Activated CD4-positive, alpha-beta T cell treated with anti-CD3 and anti-CD28 coated beads, Interleukin-2, Interleukin-4, amounts not matched to agents 100 ng/mL and 50 ng/mL, durations not matched to agents 16 hours and 8 hours (primary cell): ENCODE data around the gene SH3RF3.
"Not testable (repeated sequence)": the region's sequence is repeated elsewhere in the genome, so short reads cannot be mapped to it uniquely, and the experiment has no call there.

Experiments used
- DNase-seq: peaks from one replicate; pipeline ENCODE4 v3.0.0-alpha.2; 2020; ENCODE audit warnings: low spot score

The SH3RF3 gene

DNA sequence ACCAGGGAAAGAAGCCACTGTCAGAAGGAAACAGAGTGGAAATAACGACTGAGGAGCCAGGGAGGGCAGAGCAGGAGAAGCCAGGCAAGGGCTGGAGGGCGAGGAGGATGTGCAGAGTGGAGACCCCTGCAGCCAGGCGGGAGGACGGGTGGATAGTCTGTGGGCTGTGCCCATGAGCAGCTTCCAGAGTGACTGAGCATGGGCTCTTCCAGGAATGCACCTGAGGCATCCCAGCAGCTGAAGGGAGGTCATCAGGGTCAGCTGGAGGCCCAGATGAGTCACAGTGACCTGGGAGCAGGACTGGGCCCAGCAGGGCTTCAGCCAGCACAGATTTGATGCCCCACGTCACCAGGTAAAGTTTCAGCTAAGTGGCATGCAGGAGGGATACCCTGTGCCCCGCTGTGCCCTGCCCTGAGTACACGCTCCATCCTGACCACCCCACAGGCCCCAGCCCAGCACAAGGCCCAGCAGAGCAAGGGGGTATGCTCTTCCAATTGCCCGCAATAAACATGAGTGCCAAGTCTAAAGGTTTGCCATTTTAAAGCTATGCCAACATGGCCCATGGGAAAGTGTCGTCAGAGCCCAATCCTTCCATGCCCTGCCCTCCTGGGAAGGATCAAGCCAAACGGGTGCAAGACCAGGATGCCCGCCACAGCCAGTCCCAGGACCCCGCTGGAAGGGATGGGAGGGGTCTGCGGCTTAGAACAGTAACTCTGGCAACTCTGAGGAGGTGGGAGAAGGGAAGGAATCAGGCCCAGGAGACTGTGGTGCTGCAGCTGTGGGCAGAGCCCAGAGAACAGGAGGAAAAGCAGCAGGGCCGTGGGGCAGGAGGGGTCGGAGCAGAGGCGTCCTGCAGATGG, 399.1 kb downstream of the SH3RF3 start:
- DNase-seq, result no peak

DNA sequence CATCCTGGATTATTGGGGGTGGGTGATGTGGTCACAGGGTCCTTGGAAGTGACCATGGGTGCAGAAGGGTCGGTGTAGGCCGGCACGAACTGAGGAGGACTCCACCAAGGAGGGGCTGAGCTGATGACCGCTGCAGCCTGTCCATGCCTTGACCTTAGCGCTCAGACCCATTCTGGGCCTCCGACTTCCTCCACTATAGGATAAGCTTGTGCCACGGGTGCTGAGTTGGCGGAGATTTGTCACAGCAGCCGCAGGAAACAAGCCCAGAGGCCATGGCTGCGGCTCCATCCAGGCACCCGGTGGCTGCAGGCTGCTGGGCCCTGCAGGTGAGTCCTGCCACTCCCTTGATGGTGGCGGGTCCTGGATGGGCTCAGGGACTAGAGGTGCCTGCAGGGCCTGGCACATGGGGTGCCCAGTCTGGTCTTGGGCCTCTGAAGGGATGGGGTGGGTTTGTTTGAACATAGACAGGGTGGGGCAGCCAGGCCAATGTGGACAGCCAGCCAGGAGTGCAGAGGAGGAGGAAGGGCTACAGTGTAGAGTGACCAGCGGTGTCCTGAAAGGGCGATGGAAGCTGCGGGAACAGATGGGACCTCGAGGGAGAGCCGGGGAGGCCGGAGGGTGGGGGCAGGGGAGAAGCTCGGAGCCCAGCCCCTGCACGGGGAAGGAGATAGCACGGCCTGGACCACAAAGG, 400.0 kb downstream of the SH3RF3 start:
- no peak for DNase-seq

DNA sequence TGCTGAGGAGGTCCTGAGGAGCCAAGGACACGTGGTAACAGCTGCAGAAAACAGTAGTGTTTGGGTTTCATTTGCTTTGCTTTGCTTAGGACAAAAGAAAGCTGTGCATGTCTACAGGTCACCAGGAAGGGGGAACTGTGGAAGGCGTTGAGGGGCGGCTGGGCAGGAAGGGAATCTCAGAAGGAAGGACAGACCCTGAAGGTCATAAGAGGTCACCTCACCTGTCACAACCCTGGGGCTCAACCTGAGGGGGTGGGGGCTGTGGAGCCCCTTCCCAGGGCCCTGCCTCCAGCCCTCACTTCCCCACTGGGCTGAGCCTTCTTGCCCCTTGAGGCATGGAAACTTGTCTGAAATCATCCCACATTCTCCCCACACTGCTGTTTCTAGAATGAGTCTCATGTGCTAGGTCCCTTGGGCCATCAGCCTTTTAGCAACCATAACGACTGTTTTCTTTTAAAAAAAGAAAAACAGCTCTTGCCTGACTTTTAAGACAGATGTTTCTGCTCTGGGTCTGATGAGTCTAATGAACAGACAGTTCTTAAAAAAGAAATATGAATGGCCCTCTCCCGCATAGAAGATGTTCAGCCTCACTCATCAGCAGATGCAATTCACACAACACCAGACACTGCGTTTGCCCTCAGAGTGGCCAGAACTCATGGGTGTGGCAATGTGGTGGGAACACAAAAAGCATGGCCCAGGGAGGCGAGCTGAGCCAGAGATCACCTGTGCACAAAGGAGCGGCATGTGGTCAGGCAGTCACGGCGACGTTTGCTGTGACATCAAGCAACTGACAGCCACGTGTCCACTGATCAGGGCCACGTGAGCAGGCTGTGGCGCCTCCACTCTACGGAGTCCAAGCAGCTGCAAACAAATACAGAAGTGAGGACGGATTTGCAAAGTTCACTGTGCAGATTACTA, 400.8 kb downstream of the SH3RF3 start:
- no peak for DNase-seq

DNA sequence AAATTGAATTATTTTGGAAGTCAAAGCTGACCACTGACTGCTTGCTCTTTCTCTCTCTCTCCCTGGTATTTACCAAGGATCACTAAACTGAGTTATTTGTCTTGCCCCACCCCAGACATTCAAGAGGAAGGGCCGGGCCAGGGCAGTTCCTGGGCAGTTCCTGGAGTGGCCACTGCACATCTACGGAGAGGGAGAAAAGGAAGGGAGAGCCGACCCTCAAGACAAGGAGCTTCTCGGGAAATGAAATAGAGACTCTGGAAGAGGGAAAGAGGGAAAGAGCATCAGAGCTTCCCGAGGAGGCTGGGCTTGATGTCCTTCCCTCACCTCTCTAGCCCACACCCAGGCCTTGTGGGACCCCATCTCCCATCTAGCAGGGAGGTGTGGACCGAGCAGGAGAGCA, 401.7 kb downstream of the SH3RF3 start:
- no peak for DNase-seq

DNA sequence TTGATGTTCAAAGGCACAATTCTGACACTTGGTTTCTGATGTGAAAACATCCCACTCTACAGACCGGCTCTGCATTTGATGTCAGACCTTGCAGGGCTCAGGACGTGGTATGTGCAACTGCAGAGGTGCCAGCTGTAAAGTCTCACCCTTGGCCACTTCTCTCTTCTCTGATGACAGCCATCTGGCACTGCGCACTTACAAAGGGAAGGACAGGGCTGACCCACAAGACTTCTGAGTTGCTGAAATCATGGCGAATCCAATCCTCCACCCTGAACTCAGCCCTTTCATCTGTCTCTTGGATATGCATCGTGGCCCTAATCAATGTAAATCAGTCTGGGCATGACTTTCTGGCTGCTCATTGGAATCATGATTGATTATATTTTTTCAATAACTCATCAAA, 402.2 kb downstream of the SH3RF3 start:
- DNase-seq, result no peak

DNA sequence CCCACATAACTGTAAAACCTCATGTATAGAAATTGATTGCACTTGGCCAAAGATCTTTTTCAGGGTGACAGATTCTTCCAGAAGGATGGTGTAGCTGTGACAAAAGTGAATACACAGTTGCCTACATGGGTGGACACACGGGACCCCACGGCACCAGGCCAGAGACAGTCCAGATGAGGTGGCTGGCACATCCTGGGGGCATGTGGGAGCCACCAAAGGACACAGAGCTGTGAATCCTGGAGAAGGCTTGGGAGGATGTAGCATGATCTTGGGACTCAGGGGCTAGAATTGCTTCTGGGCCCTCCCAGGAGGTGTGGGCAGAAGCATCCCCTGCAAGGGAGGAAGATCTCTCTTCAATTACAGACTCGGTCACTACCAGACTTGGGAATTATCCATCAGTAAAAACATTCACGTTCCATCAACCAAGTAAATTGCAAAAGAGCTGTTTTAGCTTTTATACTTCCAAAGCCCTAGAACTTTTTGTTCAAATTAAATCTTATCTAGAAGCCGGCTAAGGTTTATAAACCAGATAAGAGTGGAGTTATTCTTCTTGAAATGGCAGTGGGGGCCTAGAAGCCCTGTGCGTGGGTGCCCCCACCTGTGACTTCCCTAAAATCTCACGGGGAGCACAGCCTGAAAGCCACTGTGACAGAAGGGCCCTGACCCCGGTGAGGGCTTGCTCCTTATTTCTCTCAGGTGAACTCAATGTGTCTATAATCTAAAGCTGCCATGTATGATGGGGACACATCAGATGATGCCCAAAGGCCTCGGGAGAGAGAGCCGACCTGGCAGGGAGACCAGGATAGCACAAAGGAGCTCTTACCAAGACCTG, 403.1 kb downstream of the SH3RF3 start:
- DNase-seq, result no peak

DNA sequence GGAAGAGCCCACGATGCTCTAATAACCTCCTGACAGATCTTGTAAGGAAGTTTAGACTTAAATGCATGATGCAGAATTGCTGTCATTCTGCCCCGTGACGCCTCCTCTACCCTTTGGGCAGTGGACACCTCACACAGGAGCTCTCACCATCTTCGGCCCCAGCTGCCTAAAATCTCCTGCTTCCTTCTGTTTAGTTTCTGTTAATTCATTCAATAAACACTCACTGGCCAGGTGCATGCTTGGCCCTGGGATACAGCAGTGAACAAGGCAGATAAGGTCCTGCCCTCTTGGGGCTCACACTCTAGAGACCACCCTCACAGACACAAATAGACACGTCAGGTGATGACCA, 403.7 kb downstream of the SH3RF3 start:
- DNase-seq, result no peak

DNA sequence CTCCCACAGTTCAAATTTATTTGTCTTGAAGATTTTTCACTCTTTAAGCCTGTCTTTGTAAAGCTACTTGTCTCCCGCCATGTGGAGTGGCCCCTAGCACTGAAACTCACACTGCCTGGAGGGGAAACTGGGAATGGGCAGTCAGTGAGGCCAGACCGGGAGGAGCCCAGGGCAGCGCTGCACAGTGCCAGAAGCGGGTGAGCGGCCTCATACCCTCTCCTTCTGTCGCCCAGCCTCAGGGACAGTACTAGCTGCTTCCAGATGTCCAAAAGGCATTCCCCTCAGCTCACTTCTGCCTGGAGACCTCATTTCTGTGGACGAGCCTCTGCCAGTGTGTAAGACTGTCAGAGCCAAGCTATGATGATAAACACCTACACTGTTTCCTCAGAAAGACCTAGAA, 404.8 kb downstream of the SH3RF3 start:
- DNase-seq, result no peak

DNA sequence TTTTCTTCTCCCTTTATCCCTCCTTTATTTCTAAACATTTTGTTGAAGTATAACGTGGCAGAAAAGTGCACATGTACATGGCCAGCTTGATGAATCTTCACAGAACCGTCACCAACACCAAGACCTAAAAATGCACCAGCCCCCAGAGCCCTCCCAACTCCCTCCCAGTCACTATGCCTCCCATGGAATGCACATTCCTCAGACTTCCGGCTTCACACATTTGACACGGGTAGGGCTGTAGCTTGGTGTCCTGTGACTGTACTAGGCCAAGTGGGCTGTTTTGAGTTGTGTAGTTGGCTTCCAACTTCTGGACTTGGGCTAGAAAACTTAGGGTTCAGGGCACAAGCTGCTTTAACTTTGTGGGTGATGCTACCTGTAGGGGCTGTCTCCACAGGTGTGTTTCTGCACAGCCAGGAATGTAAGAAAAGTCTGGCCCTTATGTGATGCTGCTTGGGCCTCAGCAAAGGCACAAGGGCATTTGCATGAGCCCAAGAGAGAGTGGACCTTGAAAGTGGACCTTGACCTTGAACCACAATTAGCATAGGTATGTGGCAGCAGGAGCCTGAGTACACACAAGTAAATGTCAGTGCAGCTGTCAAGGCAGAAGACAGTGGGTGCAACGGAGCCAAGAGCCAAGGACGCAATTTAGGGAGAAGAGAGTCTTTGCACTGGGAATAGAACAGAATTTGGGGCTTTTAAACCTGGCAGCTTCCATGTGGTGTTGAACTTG, 406.4 kb downstream of the SH3RF3 start:
- no peak for DNase-seq

DNA sequence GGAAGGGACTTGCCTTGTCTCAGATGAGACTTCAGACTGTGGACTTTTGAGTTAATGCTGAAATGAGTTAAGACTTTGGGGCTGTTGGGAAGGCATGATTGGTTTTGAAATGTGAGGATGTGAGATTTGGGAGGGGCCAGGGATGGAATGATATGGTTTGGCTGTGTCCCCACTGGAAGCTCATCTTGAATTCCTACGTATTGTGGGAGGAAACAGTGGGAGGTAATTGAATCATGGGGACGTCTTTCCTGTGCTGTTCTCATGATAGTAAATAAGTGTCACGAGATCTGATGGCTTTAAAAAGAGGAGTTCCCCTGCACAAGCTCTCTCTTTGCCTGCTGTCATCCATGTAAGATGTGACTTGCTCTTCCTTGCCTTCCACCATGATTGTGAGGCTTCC, 407.6 kb downstream of the SH3RF3 start:
- DNase-seq, result not testable (repeated sequence)

DNA sequence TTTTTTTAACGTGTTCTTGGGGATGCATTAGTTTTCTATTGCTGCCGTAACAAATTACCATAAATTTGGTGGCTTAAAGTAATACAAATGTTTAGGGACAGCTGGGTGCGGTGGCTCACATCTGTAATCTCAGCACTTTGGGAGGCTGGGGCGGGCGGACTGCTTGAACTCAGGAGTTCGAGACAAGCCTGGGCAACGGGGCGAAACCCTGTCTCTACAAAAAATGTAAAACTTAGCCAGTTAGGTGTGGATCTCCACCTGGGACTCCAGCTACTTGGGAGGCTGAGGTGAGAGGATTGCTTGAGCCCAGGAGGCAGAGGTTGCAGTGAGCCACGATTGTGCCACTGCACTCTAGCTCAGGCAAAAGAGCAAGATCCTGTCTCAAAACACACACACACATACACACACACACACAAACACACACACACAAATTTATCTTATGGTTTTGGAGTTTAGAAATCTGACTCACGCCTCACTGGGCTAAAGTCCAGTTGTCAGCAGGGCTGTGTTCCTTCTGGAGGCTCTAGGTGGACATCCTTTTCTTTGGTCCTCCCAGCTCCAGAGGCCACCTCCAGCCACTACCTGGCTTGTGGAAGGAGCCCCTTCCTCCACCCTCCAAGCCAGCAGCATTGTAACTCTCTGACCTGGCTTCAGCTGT, 408.7 kb downstream of the SH3RF3 start:
- DNase-seq, result no peak

DNA sequence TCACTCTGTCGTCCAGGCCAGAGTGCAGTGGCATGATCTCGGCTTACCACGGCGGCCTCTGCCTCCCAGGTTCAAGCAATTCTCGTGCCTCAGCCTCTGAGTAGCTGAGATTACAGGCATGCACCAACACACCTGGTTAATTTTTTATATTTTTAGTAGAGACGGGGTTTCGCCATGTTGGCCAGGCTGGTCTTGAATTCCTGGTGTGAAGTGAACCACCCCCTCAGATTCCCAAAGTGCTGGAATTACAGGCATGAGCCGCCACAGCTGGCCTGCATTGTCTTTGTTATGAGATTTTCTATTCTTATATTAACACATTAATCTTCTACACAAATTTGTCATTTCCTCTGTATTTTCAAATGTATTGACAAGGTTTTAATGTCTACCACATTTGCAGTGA, 409.5 kb downstream of the SH3RF3 start:
- DNase-seq, result no peak

DNA sequence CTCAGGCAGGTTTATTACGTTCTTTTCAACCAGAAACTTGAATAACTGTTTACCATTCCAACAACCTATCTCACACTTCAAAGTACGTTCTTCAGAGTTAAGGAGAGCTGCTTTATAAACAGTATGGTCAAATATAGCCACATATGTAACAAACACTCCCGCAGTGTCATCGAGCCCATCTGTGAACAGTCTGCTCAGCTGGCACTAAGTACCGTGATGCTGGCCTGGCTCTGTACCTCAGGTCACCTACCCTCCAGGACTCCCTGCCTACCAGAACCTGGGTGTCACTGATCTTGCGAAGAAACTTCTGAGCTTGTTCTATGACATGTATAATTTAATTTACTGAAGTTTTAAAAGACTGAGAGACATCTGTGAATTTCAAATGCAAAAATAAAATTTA, 413.4 kb downstream of the SH3RF3 start:
- DNase-seq, result no peak

DNA sequence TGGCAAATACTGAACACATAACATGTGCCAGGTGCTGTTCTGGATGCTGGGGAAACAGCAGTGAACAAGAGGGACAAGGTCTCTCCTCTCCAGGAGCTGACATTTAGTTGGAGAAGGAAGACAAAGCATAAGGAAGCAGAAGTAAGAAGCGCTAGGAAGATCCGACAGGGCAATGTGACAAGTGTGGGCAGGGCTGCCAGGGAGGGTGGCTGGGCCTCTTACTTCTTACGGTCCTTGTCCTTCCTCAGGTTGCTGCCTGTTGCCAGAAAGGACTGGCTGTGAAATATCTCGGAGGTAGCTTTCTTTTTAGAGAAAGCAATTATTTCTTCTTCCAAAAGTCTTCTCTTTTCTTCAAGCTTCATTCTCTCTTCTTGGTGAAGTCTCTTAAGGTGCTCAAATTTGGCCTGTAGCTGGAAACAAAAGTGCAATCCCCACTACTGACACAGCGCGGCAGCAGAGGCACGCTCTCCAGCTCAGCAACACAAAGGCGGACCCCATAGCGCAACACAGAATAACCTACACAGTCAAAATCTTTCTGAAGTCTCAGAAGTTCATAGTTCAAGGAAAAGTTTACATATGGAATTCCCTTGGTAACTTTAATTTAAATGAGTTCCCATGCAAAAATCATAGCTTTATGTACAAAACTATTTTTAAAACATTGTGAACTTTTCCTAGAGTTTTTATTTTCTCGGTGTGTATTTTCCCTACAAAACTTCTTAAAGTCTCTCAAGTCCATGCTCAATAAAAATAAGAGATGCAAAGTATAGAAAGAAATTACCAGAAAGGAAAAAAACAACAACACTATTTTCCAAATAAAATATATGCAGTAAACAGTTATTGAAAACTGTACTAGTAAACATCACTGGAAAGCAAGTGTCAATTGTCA, 417.1 kb downstream of the SH3RF3 start:
- peak; percentile 52 for DNase-seq

DNA sequence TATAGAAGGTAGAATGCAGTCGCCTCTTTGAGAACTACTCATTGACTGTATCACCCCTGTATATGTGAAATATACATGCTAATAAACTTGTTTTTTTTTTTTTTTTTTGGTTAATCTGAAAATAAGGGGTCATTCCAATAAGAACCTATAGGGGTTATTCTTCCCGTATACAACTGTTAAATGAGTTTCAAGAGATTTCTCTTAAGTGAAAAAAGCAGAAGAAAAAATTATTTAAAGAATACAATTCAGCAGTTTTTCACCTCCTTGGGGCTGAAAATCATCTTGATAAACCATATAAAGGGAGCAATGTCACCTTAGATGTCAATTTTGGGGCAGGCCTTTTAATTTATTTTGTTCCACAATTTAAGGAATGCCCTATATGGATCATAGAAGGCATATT, 418.3 kb downstream of the SH3RF3 start:
- no peak for DNase-seq

DNA sequence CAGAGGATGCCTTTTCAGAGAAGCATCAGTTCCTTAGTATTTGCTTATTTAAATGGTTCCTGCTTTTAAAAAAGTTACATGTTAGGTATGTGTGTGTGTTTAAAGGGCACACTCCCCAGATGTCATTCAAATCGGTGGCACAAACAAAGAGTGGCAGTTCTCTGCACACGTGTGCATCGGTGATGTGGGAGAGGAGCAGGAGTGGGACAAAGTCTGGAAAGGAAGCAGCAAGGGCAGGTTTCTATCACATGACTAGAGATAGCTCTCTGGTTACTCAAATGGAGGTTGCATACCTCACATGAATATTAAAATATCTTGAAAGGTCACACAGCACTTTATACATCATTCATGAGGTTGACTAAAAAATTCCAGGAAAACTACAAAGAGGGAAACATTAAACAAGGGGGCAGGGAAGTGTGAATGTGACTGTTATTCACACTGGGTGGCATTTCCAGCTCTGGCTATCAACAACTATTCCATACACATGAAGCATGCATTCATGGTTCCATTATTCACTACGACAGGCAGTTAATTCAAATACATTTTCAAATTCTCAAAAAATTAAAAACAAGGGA, 420.1 kb downstream of the SH3RF3 start:
- DNase-seq, result no peak
